ENCODE measurements around the gene LRRC36. TPM values are rescaled to one million over a fixed set of nuclear protein-coding genes. Genes with fewer than 3 reads are reported as not detected.

Gene LRRC36
- polyA plus RNA-seq, 1 experiment: not detected

DNA sequence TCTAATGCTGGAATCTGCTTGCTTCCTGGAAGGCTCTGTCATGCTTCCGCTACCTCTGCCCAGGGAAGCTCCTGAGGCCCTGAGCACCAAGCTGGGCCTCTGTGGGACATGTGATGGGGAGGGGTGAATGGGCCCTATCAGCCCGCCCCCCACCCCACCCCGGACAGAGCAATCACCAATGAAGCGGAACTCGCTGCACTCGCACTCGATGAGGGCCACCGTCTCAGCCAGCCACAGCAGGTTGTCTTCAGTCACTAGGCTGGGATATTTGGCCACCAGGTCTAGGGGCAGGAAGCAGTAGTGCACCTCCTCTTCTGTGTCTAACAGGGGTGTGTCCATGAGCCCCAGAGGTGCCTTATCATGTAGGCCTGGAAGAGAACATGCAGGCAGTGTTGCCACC is 23.6 kb upstream of the LRRC36 start:
- Histone ChIP-seq H3K36me3 (ENCODE audit: control insufficient read depth, insufficient read depth, low read length) (no peaks in the 10 kb centered on the region), H3K4me3 (ENCODE audit: low read depth, low read length) (no peak overlapping the region), H3K27me3 (ENCODE audit: control insufficient read depth, insufficient read depth, low read length) (no peaks in the 10 kb centered on the region)
- ChIA-PET CTCF (interaction anchor here (2.4 kb wide), 1 partner anchor 23 kb away, joined by 10 read pairs; the partner anchor contains the start of genes KCTD19 and LRRC36), POLR2A (no interaction called here)
- no peak for DNase-seq (ENCODE audit: low read depth)
- TF ChIP-seq, protein P1, sequence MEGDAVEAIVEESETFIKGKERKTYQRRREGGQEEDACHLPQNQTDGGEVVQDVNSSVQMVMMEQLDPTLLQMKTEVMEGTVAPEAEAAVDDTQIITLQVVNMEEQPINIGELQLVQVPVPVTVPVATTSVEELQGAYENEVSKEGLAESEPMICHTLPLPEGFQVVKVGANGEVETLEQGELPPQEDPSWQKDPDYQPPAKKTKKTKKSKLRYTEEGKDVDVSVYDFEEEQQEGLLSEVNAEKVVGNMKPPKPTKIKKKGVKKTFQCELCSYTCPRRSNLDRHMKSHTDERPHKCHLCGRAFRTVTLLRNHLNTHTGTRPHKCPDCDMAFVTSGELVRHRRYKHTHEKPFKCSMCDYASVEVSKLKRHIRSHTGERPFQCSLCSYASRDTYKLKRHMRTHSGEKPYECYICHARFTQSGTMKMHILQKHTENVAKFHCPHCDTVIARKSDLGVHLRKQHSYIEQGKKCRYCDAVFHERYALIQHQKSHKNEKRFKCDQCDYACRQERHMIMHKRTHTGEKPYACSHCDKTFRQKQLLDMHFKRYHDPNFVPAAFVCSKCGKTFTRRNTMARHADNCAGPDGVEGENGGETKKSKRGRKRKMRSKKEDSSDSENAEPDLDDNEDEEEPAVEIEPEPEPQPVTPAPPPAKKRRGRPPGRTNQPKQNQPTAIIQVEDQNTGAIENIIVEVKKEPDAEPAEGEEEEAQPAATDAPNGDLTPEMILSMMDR (IDR thresholded peaks at IDR 0.05; ENCODE audit: insufficient read depth, low read depth, low read length): no peak

DNA sequence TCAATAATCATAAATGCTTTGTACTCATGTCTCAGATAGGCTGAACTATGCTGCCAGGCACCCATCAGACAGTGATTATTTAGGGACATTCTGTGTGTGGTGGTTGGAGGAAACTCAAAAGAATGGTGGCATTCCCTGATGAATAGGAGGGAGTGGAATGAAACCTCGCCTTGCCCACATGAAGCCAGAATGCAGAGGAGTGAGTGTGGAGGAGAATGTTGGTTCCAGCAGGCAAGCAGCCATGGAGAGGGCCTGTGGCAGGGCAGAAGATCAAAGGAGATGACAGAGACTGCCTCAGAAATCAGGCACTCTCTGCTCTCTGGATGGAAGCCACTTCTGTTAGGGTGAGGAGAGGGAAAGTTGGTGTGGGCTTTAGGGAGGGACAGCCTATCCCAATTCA is 22.6 kb upstream of the LRRC36 start:
- Histone ChIP-seq H3K4me3 (ENCODE audit: low read depth, low read length) (no peak overlapping the region), H3K36me3 (ENCODE audit: control insufficient read depth, insufficient read depth, low read length) (no peaks in the 10 kb centered on the region), H3K27me3 (ENCODE audit: control insufficient read depth, insufficient read depth, low read length) (no peaks in the 10 kb centered on the region)
- CTCF ChIA-PET: interaction anchor here (0.7 kb wide), 1 partner anchor 18 kb away, joined by 3 read pairs; no protein-coding TSS in a partner anchor
- no peak for DNase-seq (ENCODE audit: low read depth)
- TF ChIP-seq, protein P1 (IDR thresholded peaks at IDR 0.05; ENCODE audit: insufficient read depth, low read depth, low read length): no peak
- POLR2A ChIA-PET: no interaction called here

DNA sequence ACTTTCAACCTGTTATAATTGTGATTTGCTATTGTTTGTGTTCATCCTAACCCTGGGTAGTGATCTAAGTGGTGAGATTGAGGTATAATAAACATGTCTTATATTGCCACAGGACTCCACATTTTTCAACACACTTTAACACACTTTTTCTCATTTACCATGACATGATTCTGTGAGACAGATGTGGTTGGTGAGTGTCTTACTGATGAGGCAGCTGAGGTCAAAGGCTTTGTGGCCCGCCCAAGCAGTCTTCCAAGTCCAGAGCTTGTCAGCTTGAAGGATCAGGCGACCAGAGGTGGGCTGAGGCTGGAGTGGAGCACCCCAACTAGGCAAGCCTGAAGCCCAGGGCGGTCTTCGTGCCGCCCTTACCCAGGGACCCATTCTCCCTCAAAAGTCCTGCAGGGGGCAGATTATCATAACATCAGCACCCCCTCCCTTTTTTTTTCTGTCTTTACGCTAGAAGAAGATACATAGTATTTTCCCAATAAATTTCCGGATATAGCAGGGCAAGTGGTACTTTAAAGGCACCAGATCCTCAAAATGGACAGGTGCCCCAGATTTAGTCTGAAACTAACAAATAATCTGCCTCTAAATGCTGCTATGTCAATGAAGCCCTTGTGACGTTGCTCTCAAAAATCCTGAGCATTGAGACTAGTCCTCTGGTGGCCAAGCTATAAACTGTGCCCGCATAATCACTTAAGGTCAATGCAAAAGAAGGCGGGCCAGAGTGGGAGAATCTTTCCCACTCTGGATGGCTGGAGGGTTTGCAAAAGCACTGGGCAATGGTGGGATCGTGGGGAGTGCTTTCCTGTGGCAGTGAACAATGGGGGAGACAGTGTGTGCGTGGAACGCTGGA is 21.2 kb upstream of the LRRC36 start:
- H3K36me3 ChIP-seq (ENCODE audit: control insufficient read depth, insufficient read depth, low read length): no peaks in the 10 kb centered on the region
- CTCF ChIA-PET: no interaction called here
- POLR2A ChIA-PET: no interaction called here
- H3K4me3 ChIP-seq (ENCODE audit: low read depth, low read length): no peak overlapping the region
- DNase-seq (ENCODE audit: low read depth): no peak
- H3K27me3 ChIP-seq (ENCODE audit: control insufficient read depth, insufficient read depth, low read length): no peaks in the 10 kb centered on the region
- TF ChIP-seq, protein P1 (IDR thresholded peaks at IDR 0.05; ENCODE audit: insufficient read depth, low read depth, low read length): no peak

DNA sequence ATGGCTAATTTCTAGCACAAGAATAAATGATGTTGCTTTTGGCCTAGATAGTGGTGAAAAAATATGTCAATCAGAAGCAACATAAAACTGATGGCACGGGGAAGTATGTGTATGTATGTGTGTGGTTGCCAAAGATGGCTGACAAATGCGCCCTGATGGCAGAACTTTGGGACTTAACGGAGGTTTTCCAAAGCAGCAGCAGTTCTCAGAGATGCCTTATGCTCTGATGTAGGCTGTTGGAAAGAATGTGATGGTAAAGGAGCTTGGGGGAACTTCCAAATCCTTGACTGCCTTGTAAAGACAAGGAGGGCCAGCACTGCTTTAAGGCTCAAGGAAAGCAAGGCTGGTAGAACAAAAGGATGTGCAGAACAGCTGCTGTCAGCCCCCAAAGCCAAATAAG is 16.1 kb upstream of the LRRC36 start:
- TF ChIP-seq, protein P1 (IDR thresholded peaks at IDR 0.05; ENCODE audit: insufficient read depth, low read depth, low read length): no peak
- Histone ChIP-seq H3K4me3 (ENCODE audit: low read depth, low read length) (no peak overlapping the region), H3K27me3 (ENCODE audit: control insufficient read depth, insufficient read depth, low read length) (no peaks in the 10 kb centered on the region), H3K36me3 (ENCODE audit: control insufficient read depth, insufficient read depth, low read length) (no peaks in the 10 kb centered on the region)
- no peak for DNase-seq (ENCODE audit: low read depth)
- POLR2A ChIA-PET: no interaction called here
- CTCF ChIA-PET: no interaction called here

DNA sequence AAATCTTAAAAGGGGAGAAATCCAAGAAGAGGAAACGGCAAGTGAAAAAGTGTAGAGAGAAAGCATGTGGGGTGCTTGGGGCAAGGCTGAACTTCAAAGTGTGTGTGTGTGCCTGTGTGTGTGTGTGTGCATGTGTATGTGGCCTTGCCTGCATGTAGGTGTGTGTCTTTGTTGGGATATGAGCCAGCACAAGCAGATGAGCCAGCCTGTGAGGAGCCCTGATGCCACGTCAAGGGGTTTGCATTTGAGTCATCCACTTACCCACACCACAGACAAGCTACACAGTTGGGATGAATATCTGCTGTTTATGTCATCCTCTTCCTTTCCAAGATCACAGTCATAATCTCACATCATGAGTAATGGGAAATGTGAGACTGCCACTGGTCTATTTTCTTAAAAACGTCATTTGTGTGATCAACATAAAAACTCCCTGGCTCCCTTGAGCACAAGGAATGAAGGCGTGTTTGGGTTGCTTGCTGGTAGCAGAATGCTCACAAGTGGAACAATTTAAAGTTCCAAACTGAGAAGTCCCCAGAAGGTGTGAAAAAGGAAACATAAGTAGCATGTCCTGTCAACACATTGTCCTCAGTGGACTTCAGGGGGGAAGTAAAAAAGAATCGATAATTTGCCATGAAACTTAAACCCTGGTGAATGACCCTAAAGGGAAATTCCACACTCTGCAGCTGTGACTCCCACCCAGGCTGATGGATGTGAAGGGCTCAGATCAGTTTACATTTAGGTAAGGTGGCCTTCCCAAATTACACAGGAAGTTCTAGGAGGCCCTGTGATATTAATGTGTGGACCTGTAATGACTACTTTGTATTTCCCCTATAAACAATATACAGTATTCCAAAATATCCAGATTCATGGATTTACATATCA is 14.8 kb upstream of the LRRC36 start:
- TF ChIP-seq, protein P1 (IDR thresholded peaks at IDR 0.05; ENCODE audit: insufficient read depth, low read depth, low read length): no peak
- CTCF ChIA-PET: interaction anchor here (0.8 to 2.1 kb wide), 5 partner anchors 15 to 51 kb away, joined by 3 to 10 read pairs (median 4); partner anchors contain the start of genes KCTD19 and LRRC36
- H3K36me3 ChIP-seq (ENCODE audit: control insufficient read depth, insufficient read depth, low read length): no peaks in the 10 kb centered on the region
- peak; percentile 100 for DNase-seq (ENCODE audit: low read depth)
- H3K27me3 ChIP-seq (ENCODE audit: control insufficient read depth, insufficient read depth, low read length): no peaks in the 10 kb centered on the region
- H3K4me3 ChIP-seq (ENCODE audit: low read depth, low read length): no peak overlapping the region
- POLR2A ChIA-PET: interaction anchor here (1.0 kb wide), 2 partner anchors 13 to 15 kb away, joined by 3 read pairs; no protein-coding TSS in a partner anchor
